GM23338 (cell line): ENCODE results near the gene FCSK.

ENCODE experiments used
- CREB1 ChIP-seq: fragments of 250-450 bp; sonication (Bioruptor Pico); IDR thresholded peaks from 2 replicates; pipeline ENCODE4 v1.5.0; 2020; ENCODE audit warnings: low read depth, mild to moderate bottlenecking, moderate library complexity
- EZH2 ChIP-seq: fragments of 200-600 bp; sonication (generic); IDR thresholded peaks from one replicate; pipeline ENCODE4 v1.8.0; 2017; ENCODE audit warnings: antibody characterized with exemption, mild to moderate bottlenecking, low read depth; ENCODE audit not compliant: unreplicated experiment
- POLR2AphosphoS5 ChIP-seq: IDR thresholded peaks from 2 replicates; pipeline ENCODE4 v1.6.1; 2016; ENCODE audit warnings: antibody characterized with exemption, low read depth
- TF ChIP-seq, protein P1 (sequence below), 2 experiments: fragments of 200-600 bp in 1 of 2; sonication (generic) in 1 of 2; conservative IDR thresholded peaks; 2 replicates each; pipeline versions ENCODE4 v1.5.1 to v1.6.1; 2016 to 2017; ENCODE audit warnings: antibody characterized with exemption in 2 of 2, low read depth in 2 of 2, mild to moderate bottlenecking in 2 of 2, moderate library complexity in 1 of 2
- TF ChIP-seq, protein P2 (sequence below): IDR thresholded peaks from one replicate; pipeline ENCODE4 v1.6.1; 2018; ENCODE audit warnings: antibody characterized with exemption; ENCODE audit not compliant: unreplicated experiment

DNA sequence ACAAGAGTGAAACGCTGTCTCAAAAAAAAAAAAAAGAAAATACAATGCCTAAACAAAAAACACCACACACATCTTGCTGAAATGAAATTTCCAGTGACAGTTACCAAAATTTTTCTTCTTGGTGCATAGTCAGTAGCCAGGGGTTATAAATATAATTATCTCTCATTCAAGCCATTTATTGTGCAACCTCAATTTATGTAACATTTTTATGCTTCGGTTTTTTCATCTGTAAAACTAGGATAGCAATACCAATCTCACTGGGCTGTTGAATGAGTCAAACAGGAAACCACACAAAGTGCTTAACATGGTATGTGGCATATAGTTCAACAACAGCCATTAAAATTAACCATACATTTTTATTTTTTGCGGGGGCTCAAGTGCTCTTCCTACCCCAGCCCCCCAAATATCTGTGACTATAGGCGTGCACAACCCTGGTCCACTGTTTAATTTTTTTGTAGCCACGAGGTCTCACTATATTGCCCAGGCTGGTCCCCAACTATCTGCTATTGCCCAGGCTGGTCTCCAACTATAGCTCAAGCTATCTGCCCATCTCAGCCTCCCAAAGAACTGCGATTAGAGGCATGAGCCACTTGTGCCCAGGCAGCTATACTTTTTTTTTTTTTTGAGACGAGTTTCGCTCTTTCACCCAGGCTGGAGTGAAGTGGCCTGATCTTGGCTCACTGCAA is 66.4 kb downstream of the FCSK start:
- no peak for TF ChIP-seq EZH2
- TF ChIP-seq, protein P1, sequence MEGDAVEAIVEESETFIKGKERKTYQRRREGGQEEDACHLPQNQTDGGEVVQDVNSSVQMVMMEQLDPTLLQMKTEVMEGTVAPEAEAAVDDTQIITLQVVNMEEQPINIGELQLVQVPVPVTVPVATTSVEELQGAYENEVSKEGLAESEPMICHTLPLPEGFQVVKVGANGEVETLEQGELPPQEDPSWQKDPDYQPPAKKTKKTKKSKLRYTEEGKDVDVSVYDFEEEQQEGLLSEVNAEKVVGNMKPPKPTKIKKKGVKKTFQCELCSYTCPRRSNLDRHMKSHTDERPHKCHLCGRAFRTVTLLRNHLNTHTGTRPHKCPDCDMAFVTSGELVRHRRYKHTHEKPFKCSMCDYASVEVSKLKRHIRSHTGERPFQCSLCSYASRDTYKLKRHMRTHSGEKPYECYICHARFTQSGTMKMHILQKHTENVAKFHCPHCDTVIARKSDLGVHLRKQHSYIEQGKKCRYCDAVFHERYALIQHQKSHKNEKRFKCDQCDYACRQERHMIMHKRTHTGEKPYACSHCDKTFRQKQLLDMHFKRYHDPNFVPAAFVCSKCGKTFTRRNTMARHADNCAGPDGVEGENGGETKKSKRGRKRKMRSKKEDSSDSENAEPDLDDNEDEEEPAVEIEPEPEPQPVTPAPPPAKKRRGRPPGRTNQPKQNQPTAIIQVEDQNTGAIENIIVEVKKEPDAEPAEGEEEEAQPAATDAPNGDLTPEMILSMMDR (conservative IDR thresholded peaks at IDR 0.05; ENCODE audit: low read depth in 2 of 2) = no peak
- no peak for TF ChIP-seq CREB1
- TF ChIP-seq, protein P2, sequence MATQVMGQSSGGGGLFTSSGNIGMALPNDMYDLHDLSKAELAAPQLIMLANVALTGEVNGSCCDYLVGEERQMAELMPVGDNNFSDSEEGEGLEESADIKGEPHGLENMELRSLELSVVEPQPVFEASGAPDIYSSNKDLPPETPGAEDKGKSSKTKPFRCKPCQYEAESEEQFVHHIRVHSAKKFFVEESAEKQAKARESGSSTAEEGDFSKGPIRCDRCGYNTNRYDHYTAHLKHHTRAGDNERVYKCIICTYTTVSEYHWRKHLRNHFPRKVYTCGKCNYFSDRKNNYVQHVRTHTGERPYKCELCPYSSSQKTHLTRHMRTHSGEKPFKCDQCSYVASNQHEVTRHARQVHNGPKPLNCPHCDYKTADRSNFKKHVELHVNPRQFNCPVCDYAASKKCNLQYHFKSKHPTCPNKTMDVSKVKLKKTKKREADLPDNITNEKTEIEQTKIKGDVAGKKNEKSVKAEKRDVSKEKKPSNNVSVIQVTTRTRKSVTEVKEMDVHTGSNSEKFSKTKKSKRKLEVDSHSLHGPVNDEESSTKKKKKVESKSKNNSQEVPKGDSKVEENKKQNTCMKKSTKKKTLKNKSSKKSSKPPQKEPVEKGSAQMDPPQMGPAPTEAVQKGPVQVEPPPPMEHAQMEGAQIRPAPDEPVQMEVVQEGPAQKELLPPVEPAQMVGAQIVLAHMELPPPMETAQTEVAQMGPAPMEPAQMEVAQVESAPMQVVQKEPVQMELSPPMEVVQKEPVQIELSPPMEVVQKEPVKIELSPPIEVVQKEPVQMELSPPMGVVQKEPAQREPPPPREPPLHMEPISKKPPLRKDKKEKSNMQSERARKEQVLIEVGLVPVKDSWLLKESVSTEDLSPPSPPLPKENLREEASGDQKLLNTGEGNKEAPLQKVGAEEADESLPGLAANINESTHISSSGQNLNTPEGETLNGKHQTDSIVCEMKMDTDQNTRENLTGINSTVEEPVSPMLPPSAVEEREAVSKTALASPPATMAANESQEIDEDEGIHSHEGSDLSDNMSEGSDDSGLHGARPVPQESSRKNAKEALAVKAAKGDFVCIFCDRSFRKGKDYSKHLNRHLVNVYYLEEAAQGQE = no peak
- no peak for TF ChIP-seq POLR2AphosphoS5
